Measurements from ENCODE around the gene PDZRN3.

PDZRN3 gene

DNA sequence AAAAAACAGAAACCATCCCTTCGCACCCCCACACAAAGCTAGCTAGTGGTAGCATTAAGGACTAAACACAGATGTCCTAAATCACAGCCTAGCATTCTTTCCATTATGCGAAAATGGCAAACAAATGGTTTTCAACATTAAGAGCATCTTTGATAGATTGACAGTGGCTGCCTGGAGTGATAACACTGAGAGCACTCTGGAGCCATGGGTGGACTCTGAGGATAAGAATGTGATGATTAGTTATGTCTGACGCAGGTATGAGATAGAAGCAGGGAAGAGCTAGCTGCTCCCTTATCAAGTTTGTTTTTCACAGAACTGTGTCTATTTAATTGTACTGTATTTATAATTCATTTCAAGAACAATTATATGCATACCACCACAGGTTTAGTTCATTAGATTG is 142.9 kb downstream of the PDZRN3 start:
- H3K27ac Mint-ChIP-seq: peak overlapping the region in 1 of 3 experiments; percentile 65

GRCh38 chr3:73480187-73480672 is 144.5 kb downstream of the PDZRN3 start:
- Mint-ChIP-seq H3K27me3 (ENCODE audit: low read depth) (no peaks in the 10 kb centered on the region), H3K36me3 (ENCODE audit: low read depth) (peaks cover 4% of the 10 kb centered on the region), H3K4me1 (peaks cover 66% of the 10 kb centered on the region), H3K4me3 (no peak overlapping the region), H3K27ac (peak overlapping the region; percentile 29 to 71 (median 70)), H3K9me3 (peaks cover 4% of the 10 kb centered on the region)
- TF ChIP-seq, protein P1, sequence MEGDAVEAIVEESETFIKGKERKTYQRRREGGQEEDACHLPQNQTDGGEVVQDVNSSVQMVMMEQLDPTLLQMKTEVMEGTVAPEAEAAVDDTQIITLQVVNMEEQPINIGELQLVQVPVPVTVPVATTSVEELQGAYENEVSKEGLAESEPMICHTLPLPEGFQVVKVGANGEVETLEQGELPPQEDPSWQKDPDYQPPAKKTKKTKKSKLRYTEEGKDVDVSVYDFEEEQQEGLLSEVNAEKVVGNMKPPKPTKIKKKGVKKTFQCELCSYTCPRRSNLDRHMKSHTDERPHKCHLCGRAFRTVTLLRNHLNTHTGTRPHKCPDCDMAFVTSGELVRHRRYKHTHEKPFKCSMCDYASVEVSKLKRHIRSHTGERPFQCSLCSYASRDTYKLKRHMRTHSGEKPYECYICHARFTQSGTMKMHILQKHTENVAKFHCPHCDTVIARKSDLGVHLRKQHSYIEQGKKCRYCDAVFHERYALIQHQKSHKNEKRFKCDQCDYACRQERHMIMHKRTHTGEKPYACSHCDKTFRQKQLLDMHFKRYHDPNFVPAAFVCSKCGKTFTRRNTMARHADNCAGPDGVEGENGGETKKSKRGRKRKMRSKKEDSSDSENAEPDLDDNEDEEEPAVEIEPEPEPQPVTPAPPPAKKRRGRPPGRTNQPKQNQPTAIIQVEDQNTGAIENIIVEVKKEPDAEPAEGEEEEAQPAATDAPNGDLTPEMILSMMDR (IDR thresholded peaks at IDR 0.05; ENCODE audit: unreplicated experiment in 3 of 3): no peak

More for the DNA sequence above, 142.9 kb downstream of the PDZRN3 start:
- peaks cover 4% of the 10 kb centered on the region for H3K9me3 Mint-ChIP-seq
- peaks cover 76% of the 10 kb centered on the region for H3K4me1 Mint-ChIP-seq
- H3K36me3 Mint-ChIP-seq (ENCODE audit: low read depth): peaks cover 4% of the 10 kb centered on the region
- H3K4me3 Mint-ChIP-seq: no peak overlapping the region
- TF ChIP-seq, protein P1 (IDR thresholded peaks at IDR 0.05; ENCODE audit: unreplicated experiment in 3 of 3): no peak
- H3K27me3 Mint-ChIP-seq (ENCODE audit: low read depth): no peaks in the 10 kb centered on the region

DNA sequence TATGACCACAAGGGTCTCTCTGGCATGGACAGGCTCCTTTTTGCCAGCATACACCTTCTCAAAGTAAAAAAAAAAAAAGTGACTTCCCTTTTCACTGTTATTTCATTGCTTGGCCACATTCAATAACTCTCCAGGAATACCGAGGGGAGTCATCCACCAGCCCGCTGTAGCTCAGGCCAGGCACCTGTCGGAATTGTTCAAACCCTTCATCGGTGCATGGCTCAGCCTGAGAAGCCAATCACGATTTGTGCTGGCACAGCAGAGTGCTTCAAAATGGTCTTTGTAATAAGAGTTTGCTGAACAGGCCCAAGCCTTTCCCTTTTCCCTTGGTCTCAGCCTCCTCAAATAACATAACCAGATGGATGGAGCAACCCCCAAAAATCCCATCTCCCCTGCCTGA is 145.4 kb downstream of the PDZRN3 start:
- peaks cover 4% of the 10 kb centered on the region for H3K36me3 Mint-ChIP-seq (ENCODE audit: low read depth)
- H3K27ac Mint-ChIP-seq: peak overlapping the region; percentile 3 to 71 (median 29)
- no peak overlapping the region for H3K4me3 Mint-ChIP-seq
- peaks cover 4% of the 10 kb centered on the region for H3K9me3 Mint-ChIP-seq
- TF ChIP-seq, protein P1 (IDR thresholded peaks at IDR 0.05; ENCODE audit: unreplicated experiment in 3 of 3): no peak
- peaks cover 68% of the 10 kb centered on the region for H3K4me1 Mint-ChIP-seq
- H3K27me3 Mint-ChIP-seq (ENCODE audit: low read depth): no peaks in the 10 kb centered on the region

GRCh38 chr3:73478858-73479257 is 145.9 kb downstream of the PDZRN3 start:
- TF ChIP-seq, protein P1 (IDR thresholded peaks at IDR 0.05; ENCODE audit: unreplicated experiment in 3 of 3): no peak
- Mint-ChIP-seq H3K9me3 (peaks cover 4% of the 10 kb centered on the region), H3K27me3 (ENCODE audit: low read depth) (no peaks in the 10 kb centered on the region), H3K36me3 (ENCODE audit: low read depth) (peaks cover 4% of the 10 kb centered on the region), H3K27ac (peak overlapping the region; percentile 29 to 91 (median 71)), H3K4me1 (peaks cover 68% of the 10 kb centered on the region), H3K4me3 (no peak overlapping the region)

GRCh38 chr3:73475717-73476116 is 149.0 kb downstream of the PDZRN3 start:
- Mint-ChIP-seq H3K36me3 (ENCODE audit: low read depth) (peaks cover 4% of the 10 kb centered on the region), H3K4me1 (peaks cover 71% of the 10 kb centered on the region), H3K9me3 (peaks cover 4% of the 10 kb centered on the region), H3K27ac (peak overlapping the region in 2 of 3 experiments; percentile 79 to 82), H3K27me3 (ENCODE audit: low read depth) (no peaks in the 10 kb centered on the region), H3K4me3 (no peak overlapping the region)
- TF ChIP-seq, protein P1 (IDR thresholded peaks at IDR 0.05; ENCODE audit: unreplicated experiment in 3 of 3): no peak

DNA sequence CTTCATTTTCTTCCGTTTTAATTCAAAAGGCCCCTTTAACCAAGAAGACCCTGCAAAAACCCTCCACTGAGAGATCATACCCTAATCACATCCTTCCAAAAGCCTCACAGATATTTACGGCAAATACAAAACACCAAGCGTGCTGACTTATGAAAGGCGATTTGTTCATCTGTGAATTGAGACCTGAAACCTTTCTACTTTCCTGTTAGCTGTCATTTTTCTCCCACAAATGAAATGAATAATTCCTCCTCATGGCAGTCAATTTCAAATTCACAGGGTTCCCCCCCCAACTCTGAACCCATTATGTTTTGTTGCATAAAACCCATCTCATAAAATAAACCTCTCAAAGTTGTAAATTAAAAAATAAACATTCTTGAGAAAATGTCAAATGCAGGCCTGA is 149.6 kb downstream of the PDZRN3 start:
- H3K27me3 Mint-ChIP-seq (ENCODE audit: low read depth): no peaks in the 10 kb centered on the region
- H3K4me1 Mint-ChIP-seq: peaks cover 68% of the 10 kb centered on the region
- peaks cover 4% of the 10 kb centered on the region for H3K36me3 Mint-ChIP-seq (ENCODE audit: low read depth)
- TF ChIP-seq, protein P1 (IDR thresholded peaks at IDR 0.05; ENCODE audit: unreplicated experiment in 3 of 3): no peak
- no peak overlapping the region for H3K4me3 Mint-ChIP-seq
- H3K27ac Mint-ChIP-seq: peak overlapping the region; percentile 38 to 82 (median 79)
- peaks cover 4% of the 10 kb centered on the region for H3K9me3 Mint-ChIP-seq
